SU-DHL-6 (cell line): ENCODE measurements around the gene SDK1.

ENCODE experiments used
- EZH2phosphoT487 ChIP-seq: fragments of 200-600 bp; sonication (generic), shearing (Covaris generic); conservative IDR thresholded peaks from 2 replicates; pipeline ENCODE4 v1.6.1; 2018; ENCODE audit warnings: mild to moderate bottlenecking, antibody characterized with exemption, low read length, moderate library complexity, mixed read lengths
- TF ChIP-seq, protein P1 (sequence below): fragments of 200-600 bp; sonication (generic); IDR thresholded peaks from one replicate; pipeline ENCODE4 v1.5.1; 2017; ENCODE audit warnings: antibody characterized with exemption, mild to moderate bottlenecking, low read length, moderate library complexity; ENCODE audit not compliant: insufficient read depth, poor library complexity, severe bottlenecking

- TF ChIP-seq, protein P1, sequence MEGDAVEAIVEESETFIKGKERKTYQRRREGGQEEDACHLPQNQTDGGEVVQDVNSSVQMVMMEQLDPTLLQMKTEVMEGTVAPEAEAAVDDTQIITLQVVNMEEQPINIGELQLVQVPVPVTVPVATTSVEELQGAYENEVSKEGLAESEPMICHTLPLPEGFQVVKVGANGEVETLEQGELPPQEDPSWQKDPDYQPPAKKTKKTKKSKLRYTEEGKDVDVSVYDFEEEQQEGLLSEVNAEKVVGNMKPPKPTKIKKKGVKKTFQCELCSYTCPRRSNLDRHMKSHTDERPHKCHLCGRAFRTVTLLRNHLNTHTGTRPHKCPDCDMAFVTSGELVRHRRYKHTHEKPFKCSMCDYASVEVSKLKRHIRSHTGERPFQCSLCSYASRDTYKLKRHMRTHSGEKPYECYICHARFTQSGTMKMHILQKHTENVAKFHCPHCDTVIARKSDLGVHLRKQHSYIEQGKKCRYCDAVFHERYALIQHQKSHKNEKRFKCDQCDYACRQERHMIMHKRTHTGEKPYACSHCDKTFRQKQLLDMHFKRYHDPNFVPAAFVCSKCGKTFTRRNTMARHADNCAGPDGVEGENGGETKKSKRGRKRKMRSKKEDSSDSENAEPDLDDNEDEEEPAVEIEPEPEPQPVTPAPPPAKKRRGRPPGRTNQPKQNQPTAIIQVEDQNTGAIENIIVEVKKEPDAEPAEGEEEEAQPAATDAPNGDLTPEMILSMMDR, result no peak
- TF ChIP-seq EZH2phosphoT487, result no peak
These were observed 115.4 kb downstream of the SDK1 start for GRCh38 chr7:3416453-3416852.
